ENCODE measurements around the gene CEP19.

CEP19 gene

GRCh38 chr3:196712514-196713413 is 714 bp upstream of the CEP19 start:
- TF ChIP-seq YY1 (IDR thresholded peaks at IDR 0.05; ENCODE audit: low read depth) (0 out of 2 replicates have a peak, but pooled peaks have one; percentile 13), TEAD4 (IDR thresholded peaks at IDR 0.05) (no peak), TCF12 (IDR thresholded peaks at IDR 0.05; ENCODE audit: low read depth) (no peak), MAX (IDR thresholded peaks at IDR 0.05) (0 out of 2 replicates have a peak, but pooled peaks have one; percentile 2), TAF1 (IDR thresholded peaks at IDR 0.05; ENCODE audit: low read depth) (peak; percentile 13; the same call in 1 of the 2 replicates)

- no peak for TF ChIP-seq EP300 (IDR thresholded peaks at IDR 0.05; ENCODE audit: borderline replicate concordance)
- TF ChIP-seq TAF1 (IDR thresholded peaks at IDR 0.05; ENCODE audit: low read depth): no peak
- TF ChIP-seq NFIC (IDR thresholded peaks at IDR 0.05): no peak
- no peak for TF ChIP-seq MAX (IDR thresholded peaks at IDR 0.05)
- TF ChIP-seq EGR1 (IDR thresholded peaks at IDR 0.05): no peak
- no peak for TF ChIP-seq ZBTB7A (IDR thresholded peaks at IDR 0.05; ENCODE audit: low read depth)
- no peak for TF ChIP-seq USF1 (IDR thresholded peaks at IDR 0.05)
- no peak for TF ChIP-seq FOXM1 (IDR thresholded peaks at IDR 0.05; ENCODE audit: borderline replicate concordance, low read depth)
- TF ChIP-seq TEAD4 (IDR thresholded peaks at IDR 0.05): no peak
- no peak for TF ChIP-seq CREB1 (IDR thresholded peaks at IDR 0.05; ENCODE audit: low read depth)
- TF ChIP-seq CEBPB (IDR thresholded peaks at IDR 0.05): no peak
- no peak for TF ChIP-seq REST (IDR thresholded peaks at IDR 0.05; ENCODE audit: low read depth)
- no peak for TF ChIP-seq RAD21 (IDR thresholded peaks at IDR 0.05; ENCODE audit: low read depth)
- no peak for TF ChIP-seq TCF12 (IDR thresholded peaks at IDR 0.05; ENCODE audit: low read depth)
- TF ChIP-seq YY1 (IDR thresholded peaks at IDR 0.05; ENCODE audit: low read depth): no peak
Observed at GRCh38 chr3:196708467-196708866, 3.6 kb downstream of the CEP19 start.

GRCh38 chr3:196707566-196707965 is 4.5 kb downstream of the CEP19 start:
- TF ChIP-seq YY1 (IDR thresholded peaks at IDR 0.05; ENCODE audit: low read depth) (no peak), REST (IDR thresholded peaks at IDR 0.05; ENCODE audit: low read depth) (no peak), NFIC (IDR thresholded peaks at IDR 0.05) (no peak), CREB1 (IDR thresholded peaks at IDR 0.05; ENCODE audit: low read depth) (no peak), RAD21 (IDR thresholded peaks at IDR 0.05; ENCODE audit: low read depth) (no peak), EP300 (IDR thresholded peaks at IDR 0.05; ENCODE audit: borderline replicate concordance) (no peak), TAF1 (IDR thresholded peaks at IDR 0.05; ENCODE audit: low read depth) (no peak), USF1 (IDR thresholded peaks at IDR 0.05) (no peak), EGR1 (IDR thresholded peaks at IDR 0.05) (no peak), TCF12 (IDR thresholded peaks at IDR 0.05; ENCODE audit: low read depth) (no peak), TEAD4 (IDR thresholded peaks at IDR 0.05) (no peak), FOXM1 (IDR thresholded peaks at IDR 0.05; ENCODE audit: borderline replicate concordance, low read depth) (no peak), ZBTB7A (IDR thresholded peaks at IDR 0.05; ENCODE audit: low read depth) (no peak), MAX (IDR thresholded peaks at IDR 0.05) (no peak), CEBPB (IDR thresholded peaks at IDR 0.05) (no peak)

- no peak for TF ChIP-seq CEBPB (IDR thresholded peaks at IDR 0.05)
- no peak for TF ChIP-seq FOXM1 (IDR thresholded peaks at IDR 0.05; ENCODE audit: borderline replicate concordance, low read depth)
- no peak for TF ChIP-seq YY1 (IDR thresholded peaks at IDR 0.05; ENCODE audit: low read depth)
- TF ChIP-seq EGR1 (IDR thresholded peaks at IDR 0.05): no peak
- no peak for TF ChIP-seq TEAD4 (IDR thresholded peaks at IDR 0.05)
- TF ChIP-seq MAX (IDR thresholded peaks at IDR 0.05): no peak
- TF ChIP-seq RAD21 (IDR thresholded peaks at IDR 0.05; ENCODE audit: low read depth): no peak
- no peak for TF ChIP-seq ZBTB7A (IDR thresholded peaks at IDR 0.05; ENCODE audit: low read depth)
- TF ChIP-seq CREB1 (IDR thresholded peaks at IDR 0.05; ENCODE audit: low read depth): no peak
- no peak for TF ChIP-seq TCF12 (IDR thresholded peaks at IDR 0.05; ENCODE audit: low read depth)
Observed at GRCh38 chr3:196706731-196707130, 5.3 kb downstream of the CEP19 start.

- no peak for TF ChIP-seq USF1 (IDR thresholded peaks at IDR 0.05)
Observed at GRCh38 chr3:196706327-196706726, 5.7 kb downstream of the CEP19 start.
